Hepatocyte (in vitro differentiated cells): Measurements from ENCODE around the gene EFR3B.

Experiments used
- CTCF ChIP-seq: fragments of 200-600 bp; sonication (generic); IDR thresholded peaks from 2 replicates; pipeline ENCODE4 v1.5.1; 2016; ENCODE audit warnings: antibody characterized with exemption, mild to moderate bottlenecking; ENCODE audit not compliant: poor library complexity
- EZH2 ChIP-seq: fragments of 200-600 bp; sonication (generic); IDR thresholded peaks from 2 replicates; pipeline ENCODE4 v1.6.1; 2016; ENCODE audit warnings: antibody characterized with exemption, mild to moderate bottlenecking, borderline replicate concordance

- no peak for TF ChIP-seq CTCF
- no peak for TF ChIP-seq EZH2
Measured at GRCh38 chr2:25146896-25147295, 105.0 kb downstream of the EFR3B start.
